ENCODE measurements around the gene L3MBTL1. TPM values are rescaled to one million over a fixed set of nuclear protein-coding genes. Genes with fewer than 3 reads are reported as not detected.
A peak's percentile ranks its signal among the peaks of the same experiment; 100 is the strongest.

Gene L3MBTL1
- total RNA-seq, 1 experiment from 2014 or later = 24.9 TPM

DNA sequence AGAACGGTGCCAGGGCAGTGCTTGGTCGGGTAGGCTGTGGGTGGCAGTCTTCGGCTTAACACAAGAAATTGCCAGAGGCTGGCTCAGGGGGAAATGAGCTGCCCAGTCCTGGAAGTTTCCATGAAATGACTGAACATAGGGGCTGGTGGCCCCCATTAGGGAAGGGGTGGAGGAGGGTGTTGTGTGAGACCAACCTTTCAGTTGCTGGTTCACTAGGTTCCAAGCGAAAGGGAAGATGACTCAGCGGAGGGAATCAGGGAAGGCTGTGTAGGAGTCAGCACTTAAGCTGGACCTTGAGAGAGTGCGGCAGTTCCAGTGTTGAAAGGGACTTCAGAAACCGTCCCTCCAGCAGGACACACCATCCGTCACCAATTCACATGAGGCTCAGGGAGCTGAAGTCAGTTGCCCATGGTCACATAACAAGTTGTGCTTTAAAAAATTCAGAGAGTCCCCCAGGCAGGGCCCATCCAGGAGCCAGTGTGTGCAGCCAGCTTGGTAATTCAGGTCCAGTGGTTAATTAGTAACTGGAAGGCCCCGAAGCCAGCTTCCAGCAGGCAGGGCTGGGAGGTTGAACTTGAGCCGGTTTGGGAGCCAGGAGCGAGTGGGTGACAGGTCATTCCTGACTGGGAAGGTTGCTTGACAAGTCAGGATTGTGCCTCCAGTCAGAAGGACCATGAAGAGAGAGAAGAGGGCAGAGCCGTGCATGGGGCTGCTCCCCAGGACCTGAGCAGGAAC lies 51.1 kb downstream of the L3MBTL1 start, which contains the start of gene SGK2:
Gene SGK2, plus strand, starts transcription at position 616 of the 735 bp plus-strand sequence. CDS start 7,469 bp downstream, outside the sequence.
- Histone ChIP-seq H3K4me1 (ENCODE audit: control insufficient read depth, insufficient read depth, low read length) (0 out of 2 replicates have a peak, but pooled peaks cover 5% of the 10 kb centered on the region), H3K27ac (ENCODE audit: low read length) (no peak within 1 kb of the TSS), H3K4me3 (ENCODE audit: low read depth in 2 of 2, low read length in 2 of 2) (no peak within 1 kb of the TSS), H3K36me3 (ENCODE audit: control insufficient read depth, insufficient read depth, low read length) (no peaks in the 10 kb centered on the region), H3K27me3 (ENCODE audit: control insufficient read depth, insufficient read depth, low read length) (no peaks in the 10 kb centered on the region), H3K9me3 (ENCODE audit: control insufficient read depth, insufficient read depth, low read depth, low read length) (no peaks in the 10 kb centered on the region)
- ChIA-PET CTCF (interaction anchor here (0.6 to 0.8 kb wide), 3 partner anchors 55 to 167 kb away, joined by 3 to 8 read pairs (median 3); no protein-coding TSS in a partner anchor), POLR2A (no interaction called here)
- DNase-seq (ENCODE audit: low read depth, low spot score) = no peak
- TF ChIP-seq TCF7L2 (IDR thresholded peaks at IDR 0.05; ENCODE audit: low read depth, low read length) (no peak), POLR2AphosphoS5 (IDR thresholded peaks at IDR 0.05; ENCODE audit: low read depth, low read length) (no peak), SIN3A (IDR thresholded peaks at IDR 0.05; ENCODE audit: borderline replicate concordance, insufficient read depth, low read depth, low read length) (no peak)
- TF ChIP-seq, protein P1, sequence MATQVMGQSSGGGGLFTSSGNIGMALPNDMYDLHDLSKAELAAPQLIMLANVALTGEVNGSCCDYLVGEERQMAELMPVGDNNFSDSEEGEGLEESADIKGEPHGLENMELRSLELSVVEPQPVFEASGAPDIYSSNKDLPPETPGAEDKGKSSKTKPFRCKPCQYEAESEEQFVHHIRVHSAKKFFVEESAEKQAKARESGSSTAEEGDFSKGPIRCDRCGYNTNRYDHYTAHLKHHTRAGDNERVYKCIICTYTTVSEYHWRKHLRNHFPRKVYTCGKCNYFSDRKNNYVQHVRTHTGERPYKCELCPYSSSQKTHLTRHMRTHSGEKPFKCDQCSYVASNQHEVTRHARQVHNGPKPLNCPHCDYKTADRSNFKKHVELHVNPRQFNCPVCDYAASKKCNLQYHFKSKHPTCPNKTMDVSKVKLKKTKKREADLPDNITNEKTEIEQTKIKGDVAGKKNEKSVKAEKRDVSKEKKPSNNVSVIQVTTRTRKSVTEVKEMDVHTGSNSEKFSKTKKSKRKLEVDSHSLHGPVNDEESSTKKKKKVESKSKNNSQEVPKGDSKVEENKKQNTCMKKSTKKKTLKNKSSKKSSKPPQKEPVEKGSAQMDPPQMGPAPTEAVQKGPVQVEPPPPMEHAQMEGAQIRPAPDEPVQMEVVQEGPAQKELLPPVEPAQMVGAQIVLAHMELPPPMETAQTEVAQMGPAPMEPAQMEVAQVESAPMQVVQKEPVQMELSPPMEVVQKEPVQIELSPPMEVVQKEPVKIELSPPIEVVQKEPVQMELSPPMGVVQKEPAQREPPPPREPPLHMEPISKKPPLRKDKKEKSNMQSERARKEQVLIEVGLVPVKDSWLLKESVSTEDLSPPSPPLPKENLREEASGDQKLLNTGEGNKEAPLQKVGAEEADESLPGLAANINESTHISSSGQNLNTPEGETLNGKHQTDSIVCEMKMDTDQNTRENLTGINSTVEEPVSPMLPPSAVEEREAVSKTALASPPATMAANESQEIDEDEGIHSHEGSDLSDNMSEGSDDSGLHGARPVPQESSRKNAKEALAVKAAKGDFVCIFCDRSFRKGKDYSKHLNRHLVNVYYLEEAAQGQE (IDR thresholded peaks at IDR 0.05; ENCODE audit: insufficient read depth in 1 of 2, low read depth in 2 of 2, low read length in 1 of 2) = no peak
- TF ChIP-seq, protein P2, sequence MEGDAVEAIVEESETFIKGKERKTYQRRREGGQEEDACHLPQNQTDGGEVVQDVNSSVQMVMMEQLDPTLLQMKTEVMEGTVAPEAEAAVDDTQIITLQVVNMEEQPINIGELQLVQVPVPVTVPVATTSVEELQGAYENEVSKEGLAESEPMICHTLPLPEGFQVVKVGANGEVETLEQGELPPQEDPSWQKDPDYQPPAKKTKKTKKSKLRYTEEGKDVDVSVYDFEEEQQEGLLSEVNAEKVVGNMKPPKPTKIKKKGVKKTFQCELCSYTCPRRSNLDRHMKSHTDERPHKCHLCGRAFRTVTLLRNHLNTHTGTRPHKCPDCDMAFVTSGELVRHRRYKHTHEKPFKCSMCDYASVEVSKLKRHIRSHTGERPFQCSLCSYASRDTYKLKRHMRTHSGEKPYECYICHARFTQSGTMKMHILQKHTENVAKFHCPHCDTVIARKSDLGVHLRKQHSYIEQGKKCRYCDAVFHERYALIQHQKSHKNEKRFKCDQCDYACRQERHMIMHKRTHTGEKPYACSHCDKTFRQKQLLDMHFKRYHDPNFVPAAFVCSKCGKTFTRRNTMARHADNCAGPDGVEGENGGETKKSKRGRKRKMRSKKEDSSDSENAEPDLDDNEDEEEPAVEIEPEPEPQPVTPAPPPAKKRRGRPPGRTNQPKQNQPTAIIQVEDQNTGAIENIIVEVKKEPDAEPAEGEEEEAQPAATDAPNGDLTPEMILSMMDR (IDR thresholded peaks at IDR 0.05) = no peak
- BruUV-seq (replicated peaks) = no TSS peak
- peak; percentile 74 for ATAC-seq
- intact Hi-C loops (cut with micrococcal nuclease; ENCODE audit: unreplicated experiment) = no loop called here
- in situ Hi-C loops (cut with HindIII; ENCODE audit: low pct_unique_long_range_greater_than_20kb, low sequenced_read_pairs) = no loop called here

DNA sequence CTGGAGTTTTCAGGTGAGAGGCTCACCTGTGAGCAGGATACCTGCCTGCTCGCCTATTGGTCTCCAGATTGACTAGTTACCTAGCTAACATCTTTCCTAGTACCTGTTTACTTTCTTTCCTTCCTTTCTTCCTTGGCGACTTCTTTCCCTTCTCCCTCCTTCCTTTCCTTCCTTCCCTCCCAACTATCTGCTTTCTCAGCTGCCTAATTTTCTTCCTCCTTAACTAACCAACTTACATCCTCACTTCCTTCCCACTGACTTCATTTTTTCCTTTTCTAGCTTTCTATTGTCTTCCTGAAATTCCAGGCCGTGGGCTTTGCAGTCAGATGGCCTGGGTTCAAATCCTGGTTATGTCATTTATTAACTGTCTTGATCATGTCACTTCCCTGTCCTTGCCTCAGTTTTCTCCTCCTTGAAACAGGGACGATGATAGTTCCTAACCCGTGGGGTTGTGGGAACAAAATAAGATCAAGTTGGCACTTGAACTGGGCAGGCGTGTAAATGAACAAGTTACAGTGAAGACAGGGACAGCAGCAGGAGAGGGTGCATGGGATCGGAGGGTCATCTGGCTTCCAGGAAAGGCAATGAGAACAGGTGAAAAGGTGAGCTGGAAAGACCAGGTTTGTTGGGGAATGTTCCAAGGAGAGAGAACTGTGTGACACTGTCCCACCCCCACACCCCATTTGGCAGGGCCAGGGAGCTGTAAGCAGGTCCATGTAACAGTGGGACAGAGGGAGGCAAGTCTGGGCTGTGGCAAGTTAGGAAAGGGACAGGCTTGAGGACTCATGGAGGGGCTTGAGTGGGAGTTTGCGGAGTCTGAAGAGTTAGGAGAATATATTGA lies 51.9 kb downstream of the L3MBTL1 start:
- H3K27ac ChIP-seq (ENCODE audit: low read length) = no peak overlapping the region
- ATAC-seq (no peak), DNase-seq (ENCODE audit: low read depth, low spot score) (no peak)
- intact Hi-C loops (cut with micrococcal nuclease; ENCODE audit: unreplicated experiment) = no loop called here
- in situ Hi-C loops (cut with HindIII; ENCODE audit: low pct_unique_long_range_greater_than_20kb, low sequenced_read_pairs) = no loop called here
- ChIA-PET CTCF (no interaction called here), POLR2A (no interaction called here)
- no peaks in the 10 kb centered on the region for H3K9me3 ChIP-seq (ENCODE audit: control insufficient read depth, insufficient read depth, low read depth, low read length)
- H3K4me1 ChIP-seq (ENCODE audit: control insufficient read depth, insufficient read depth, low read length) = 0 out of 2 replicates have a peak, but pooled peaks cover 5% of the 10 kb centered on the region
- H3K27me3 ChIP-seq (ENCODE audit: control insufficient read depth, insufficient read depth, low read length) = no peaks in the 10 kb centered on the region
- no peak for TF ChIP-seq TCF7L2 (IDR thresholded peaks at IDR 0.05; ENCODE audit: low read depth, low read length)
- no peak for TF ChIP-seq POLR2AphosphoS5 (IDR thresholded peaks at IDR 0.05; ENCODE audit: low read depth, low read length)
- TF ChIP-seq, protein P2 (IDR thresholded peaks at IDR 0.05) = no peak
- TF ChIP-seq SIN3A (IDR thresholded peaks at IDR 0.05; ENCODE audit: borderline replicate concordance, insufficient read depth, low read depth, low read length) = no peak
- TF ChIP-seq, protein P1 (IDR thresholded peaks at IDR 0.05; ENCODE audit: insufficient read depth in 1 of 2, low read depth in 2 of 2, low read length in 1 of 2) = no peak
- H3K36me3 ChIP-seq (ENCODE audit: control insufficient read depth, insufficient read depth, low read length) = no peaks in the 10 kb centered on the region
- BruUV-seq (replicated peaks) = no TSS peak
- no peak overlapping the region for H3K4me3 ChIP-seq (ENCODE audit: low read depth in 2 of 2, low read length in 2 of 2)

All from Panc1 (cell line).